Endothelial cell of umbilical vein (primary cell): Measurements from ENCODE around the gene LINC01488. TPM values are rescaled to one million over a fixed set of nuclear protein-coding genes. Genes with fewer than 3 reads are reported as not detected.

Experiments
- BruUV-seq: library from RNA; stranded (reverse); fragments of 400-500 nt; replicated peaks from 2 replicates; lab custom pipeline; 2021; lab: Mats Ljungman, UMichigan
- CTCF ChIA-PET: fragments of 300-600, 350-600 bp; sonication (Branson Sonifier 250); formaldehyde crosslinking; loops from one replicate; lab custom pipeline; 2021; ENCODE audit warnings: antibody characterized with exemption, inconsistent platforms; lab: Charles Lee
- POLR2A ChIA-PET: fragments of 300-600, 350-600 bp; sonication (Branson Sonifier 250); formaldehyde crosslinking; loops from one replicate; lab custom pipeline; 2021; ENCODE audit warnings: antibody characterized with exemption, inconsistent platforms; lab: Charles Lee
- DNase-seq: peaks from one replicate; pipeline ENCODE4 v3.0.0-alpha.2; 2011; ENCODE audit warnings: low read depth, low spot score
- FAIRE-seq: peaks from 2 replicates; lab custom pipeline; 2011; peaks lifted over from hg19 to GRCh38; lab: Jason Lieb, UNC
- H2AFZ ChIP-seq: 2 replicates; pipeline ENCODE4 v1.6.0; 2012; ENCODE audit warnings: low read depth, low read length, control low read depth, inconsistent platforms
- H3K27ac ChIP-seq: 2 replicates; pipeline ENCODE4 v1.5.1; 2011; ENCODE audit warnings: low read depth, mild to moderate bottlenecking, control low read depth, low read length, moderate library complexity; ENCODE audit not compliant: insufficient read depth
- H3K27me3 ChIP-seq, 2 experiments: 2 replicates each; pipeline versions ENCODE4 v1.6.0 to v1.6.1; 2011; ENCODE audit warnings: low read length in 2 of 2, mixed read lengths in 1 of 2; ENCODE audit not compliant: control insufficient read depth in 2 of 2, insufficient read depth in 2 of 2
- H3K36me3 ChIP-seq, 2 experiments: 2 replicates in 1 of 2; 3 replicates in 1 of 2; pipeline ENCODE4 v1.5.1; 2011; ENCODE audit warnings: low read length in 2 of 2, mild to moderate bottlenecking in 1 of 2, moderate library complexity in 1 of 2; ENCODE audit not compliant: control insufficient read depth in 2 of 2, insufficient read depth in 2 of 2; ENCODE audit errors: extremely low read depth in 1 of 2
- H3K4me1 ChIP-seq: 3 replicates; pipeline ENCODE4 v1.5.1; 2011; ENCODE audit warnings: mild to moderate bottlenecking, low read length; ENCODE audit not compliant: control insufficient read depth, insufficient read depth; ENCODE audit errors: extremely low read depth
- H3K4me2 ChIP-seq: 2 replicates; pipeline ENCODE4 v1.6.1; 2011; ENCODE audit warnings: low read length, control low read depth, mixed read lengths; ENCODE audit not compliant: insufficient read depth
- H3K4me3 ChIP-seq, 3 experiments: fragments of 200-600 bp in 1 of 3; sonication (generic), shearing (Covaris generic) in 1 of 3; replicated peaks in 1 of 3; 2 replicates each; pipeline ENCODE4 v1.5.1; 2011 to 2016; ENCODE audit warnings: control low read depth in 3 of 3, low read length in 3 of 3, mild to moderate bottlenecking in 2 of 3, inconsistent platforms in 1 of 3, low read depth in 1 of 3, moderate library complexity in 1 of 3; ENCODE audit not compliant: insufficient read depth in 1 of 3
- H3K79me2 ChIP-seq: 2 replicates; pipeline ENCODE4 v1.6.0; 2012; ENCODE audit warnings: low read length, inconsistent platforms; ENCODE audit not compliant: control insufficient read depth, insufficient read depth
- H3K9ac ChIP-seq: replicated peaks from 2 replicates; pipeline ENCODE3; 2011; ENCODE audit warnings: low read length, control low read depth; ENCODE audit not compliant: insufficient read depth; ENCODE audit errors: extremely low read depth
- H3K9me1 ChIP-seq: replicated peaks from 3 replicates; pipeline ENCODE4 v1.6.0; 2011; ENCODE audit warnings: mild to moderate bottlenecking, low read length; ENCODE audit not compliant: control insufficient read depth, insufficient read depth; ENCODE audit errors: extremely low read depth
- H3K9me3 ChIP-seq: replicated peaks from 2 replicates; pipeline ENCODE4 v1.5.1; 2012; ENCODE audit warnings: low read length, inconsistent platforms; ENCODE audit not compliant: control insufficient read depth, insufficient read depth
- H4K20me1 ChIP-seq: replicated peaks from 2 replicates; pipeline ENCODE3; 2011; ENCODE audit warnings: mild to moderate bottlenecking, low read length; ENCODE audit not compliant: control insufficient read depth, insufficient read depth; ENCODE audit errors: extremely low read depth
- CTCF ChIP-seq, 2 donors: IDR thresholded peaks; 1 replicate in 1 of 2; 2 replicates in 1 of 2; pipeline ENCODE4 v1.5.1; 2011; ENCODE audit warnings: low read length in 2 of 2, mild to moderate bottlenecking in 2 of 2, moderate library complexity in 2 of 2, control low read depth in 1 of 2, inconsistent platforms in 1 of 2, low read depth in 1 of 2; ENCODE audit not compliant: insufficient read depth in 1 of 2; ENCODE audit errors: extremely low read depth in 1 of 2
- EZH2 ChIP-seq: IDR thresholded peaks from 2 replicates; pipeline ENCODE4 v1.6.1; 2012; ENCODE audit warnings: borderline replicate concordance, low read depth, mild to moderate bottlenecking, moderate library complexity, low read length, inconsistent platforms; ENCODE audit not compliant: severe bottlenecking
- FOS ChIP-seq: IDR thresholded peaks from 2 replicates; pipeline ENCODE4 v1.6.1; 2011; ENCODE audit warnings: mild to moderate bottlenecking, low read length, moderate library complexity, borderline replicate concordance; ENCODE audit not compliant: insufficient read depth
- GATA2 ChIP-seq: IDR thresholded peaks from 2 replicates; pipeline ENCODE4 v1.7.0; 2011; ENCODE audit warnings: low read depth, mild to moderate bottlenecking, moderate library complexity, mixed read lengths, low read length; ENCODE audit not compliant: insufficient read length, insufficient read depth
- JUN ChIP-seq: IDR thresholded peaks from 2 replicates; pipeline ENCODE4 v1.6.1; 2011; ENCODE audit warnings: borderline replicate concordance, low read depth; ENCODE audit not compliant: insufficient read length, insufficient read depth
- MYC ChIP-seq: IDR thresholded peaks from one replicate; pipeline ENCODE4 v1.6.1; 2011; ENCODE audit warnings: mild to moderate bottlenecking, low read depth, low read length
- POLR2A ChIP-seq: IDR thresholded peaks from 2 replicates; pipeline ENCODE4 v1.6.1; 2012; ENCODE audit warnings: low read depth, mild to moderate bottlenecking, control low read depth, low read length
- POLR2AphosphoS5 ChIP-seq: IDR thresholded peaks from 2 replicates; pipeline ENCODE4 v1.6.1; 2012; ENCODE audit warnings: low read depth, mild to moderate bottlenecking, control low read depth, low read length, moderate library complexity; ENCODE audit not compliant: insufficient read depth
- dilution Hi-C: fragments of 300-500 bp; cut with MboI; formaldehyde crosslinking; loops from one replicate; pipeline ENCODE4 v1.15.0; 2019; ENCODE audit warnings: low sequenced_read_pairs; ENCODE audit not compliant: extremely low pct_ligation_motif_present
- intact Hi-C: fragments of 100-400 bp; cut with micrococcal nuclease; formaldehyde crosslinking; loops from one replicate; pipeline ENCODE4 v1.10.0; 2022
- polyA plus RNA-seq, 4 experiments: library from polyadenylated mRNA; depleted of rRNA in 3 of 4; stranded (reverse) in 3 of 4; unstranded in 1 of 4; fragments of >200 nt; gene quantifications; 2 replicates each; pipeline versions ENCODE4 v1.2.1 to v1.2.3, GENCODE V29; 2011 to 2012; ENCODE audit warnings: missing spikeins in 1 of 4
- total RNA-seq: library from RNA; stranded (reverse); gene quantifications from 2 replicates; pipeline ENCODE4 v1.2.3, GENCODE V29; 2021
- TF ChIP-seq, protein P1 (sequence below): IDR thresholded peaks from 2 replicates; pipeline ENCODE4 v1.6.1; 2011; ENCODE audit not compliant: insufficient read depth, insufficient read length

LINC01488 gene
- total and polyA plus RNA-seq, 2 donors (not counting 3 experiments of a cell fraction or from before 2014, with no cell fraction given), result not detected

GRCh38 chr11:69453151-69453550 is 28.3 kb upstream of the LINC01488 start:
- DNase-seq (no peak), FAIRE-seq (no peak)
- no peak overlapping the region for H3K4me3 ChIP-seq
- dilution Hi-C loops, result no loop called here
- TF ChIP-seq EZH2, result no peak
- no peak for TF ChIP-seq MYC
- TF ChIP-seq POLR2A, result no peak
- no peak for TF ChIP-seq CTCF (IDR thresholded peaks at IDR 0.05; ENCODE audit: extremely low read depth in 1 of 2, insufficient read depth in 1 of 2, low read depth in 1 of 2, low read length in 2 of 2)
- TF ChIP-seq JUN, result no peak
- TF ChIP-seq, protein P1, sequence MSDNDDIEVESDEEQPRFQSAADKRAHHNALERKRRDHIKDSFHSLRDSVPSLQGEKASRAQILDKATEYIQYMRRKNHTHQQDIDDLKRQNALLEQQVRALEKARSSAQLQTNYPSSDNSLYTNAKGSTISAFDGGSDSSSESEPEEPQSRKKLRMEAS, result no peak
- TF ChIP-seq FOS, result no peak
- TF ChIP-seq POLR2AphosphoS5, result no peak
- TF ChIP-seq GATA2, result no peak
- ChIA-PET CTCF (no interaction called here), POLR2A (no interaction called here)
- H3K9ac ChIP-seq, result no peak overlapping the region
- no peak overlapping the region for H3K27ac ChIP-seq
- H3K9me1 ChIP-seq, result no peaks in the 10 kb centered on the region
- intact Hi-C loops, result no loop called here
- no peak overlapping the region for H3K4me2 ChIP-seq
- no peaks in the 10 kb centered on the region for H4K20me1 ChIP-seq
- peaks cover 26% of the 10 kb centered on the region for H3K4me1 ChIP-seq
- no peaks in the 10 kb centered on the region for H3K9me3 ChIP-seq
- H3K79me2 ChIP-seq, result no peaks in the 10 kb centered on the region
- no peaks in the 10 kb centered on the region for H3K27me3 ChIP-seq
- H3K36me3 ChIP-seq, result no peaks in the 10 kb centered on the region
- no peak overlapping the region for H2AFZ ChIP-seq
- no TSS peak for BruUV-seq
